ENCODE measurements around the gene HAAO. TPM values are rescaled to one million over a fixed set of nuclear protein-coding genes. Genes with fewer than 3 reads are reported as not detected.

The HAAO gene
- polyA plus RNA-seq, 3 donors, result 10.5 to 29.6 (median 15.0) TPM

GRCh38 chr2:42823744-42824453, 31.5 kb upstream of the HAAO start:
- no peak for TF ChIP-seq CTCF (IDR thresholded peaks at IDR 0.05)
- Histone ChIP-seq H3K27ac (ENCODE audit: low read depth in 1 of 2, low read length in 2 of 2) (no peak overlapping the region), H4K20me1 (ENCODE audit: insufficient read depth, low read length) (no peaks in the 10 kb centered on the region), H3K36me3 (replicated peaks in 1 of 2; ENCODE audit: control insufficient read depth in 1 of 2, insufficient read depth in 2 of 2, low read length in 2 of 2) (no peaks in the 10 kb centered on the region), H3K27me3 (ENCODE audit: control insufficient read depth in 2 of 2, insufficient read depth in 2 of 2, low read length in 2 of 2) (no peaks in the 10 kb centered on the region), H3K4me3 (replicated peaks in 1 of 3; ENCODE audit: low read depth in 2 of 3, low read length in 3 of 3) (no peak overlapping the region), H3K79me2 (ENCODE audit: insufficient read depth, low read length) (no peaks in the 10 kb centered on the region), H2AFZ (ENCODE audit: insufficient read depth, low read depth, low read length, poor library complexity, severe bottlenecking) (no peak overlapping the region), H3K4me2 (replicated peaks; ENCODE audit: extremely low read depth, low read length, poor library complexity, severe bottlenecking) (no peak overlapping the region), H3K4me1 (ENCODE audit: control insufficient read depth in 1 of 2, insufficient read depth in 2 of 2, low read length in 2 of 2) (peaks cover 7 to 9% of the 10 kb centered on the region in 2 donors), H3K9ac (ENCODE audit: insufficient read depth, low read length, poor library complexity, severe bottlenecking) (no peak overlapping the region), H3K9me3 (replicated peaks in 1 of 2; ENCODE audit: control insufficient read depth in 1 of 2, insufficient read depth in 1 of 2, low read length in 2 of 2) (no peaks in the 10 kb centered on the region)
- Mint-ChIP-seq H3K27me3 (ENCODE audit: low read depth in 3 of 3) (peaks cover 1 to 6% (median 2%) of the 10 kb centered on the region in 3 donors), H3K36me3 (no peaks in the 10 kb centered on the region), H3K9me3 (peaks cover 0 to 6% (median 1%) of the 10 kb centered on the region in 7 donors), H3K4me1 (peaks cover 12% of the 10 kb centered on the region), H3K4me3 (no peak overlapping the region), H3K27ac (no peak overlapping the region)
- intact Hi-C loops (cut with micrococcal nuclease), result loop anchor here in 1 of 2 donors (10.0 kb wide), 3 partner anchors 401 to 781 kb away; partner anchors contain the start of gene ZFP36L2
- DNase-seq, result no peak
- 89% methylated on average over 7 of the region's 11 CpGs for WGBS (ENCODE audit: insufficient coverage)

GRCh38 chr2:42819160-42819559, 26.8 kb upstream of the HAAO start:
- Mint-ChIP-seq H3K4me1 (no peaks in the 10 kb centered on the region), H3K27me3 (ENCODE audit: low read depth in 3 of 3) (peaks cover 0 to 2% (median 2%) of the 10 kb centered on the region in 3 donors), H3K4me3 (no peak overlapping the region), H3K9me3 (peaks cover 21 to 41% (median 32%) of the 10 kb centered on the region in 7 donors), H3K27ac (no peak overlapping the region), H3K36me3 (peaks cover 0 to under 1% of the 10 kb centered on the region in 2 donors)
- DNase-seq, result no peak
- Histone ChIP-seq H3K27ac (ENCODE audit: low read depth in 1 of 2, low read length in 2 of 2) (no peak overlapping the region), H4K20me1 (ENCODE audit: insufficient read depth, low read length) (no peaks in the 10 kb centered on the region), H3K9me3 (replicated peaks in 1 of 2; ENCODE audit: control insufficient read depth in 1 of 2, insufficient read depth in 1 of 2, low read length in 2 of 2) (peaks cover 26% of the 10 kb centered on the region in 2 donors), H3K27me3 (ENCODE audit: control insufficient read depth in 2 of 2, insufficient read depth in 2 of 2, low read length in 2 of 2) (no peaks in the 10 kb centered on the region), H3K4me2 (replicated peaks; ENCODE audit: extremely low read depth, low read length, poor library complexity, severe bottlenecking) (no peak overlapping the region), H3K9ac (ENCODE audit: insufficient read depth, low read length, poor library complexity, severe bottlenecking) (no peak overlapping the region), H3K79me2 (ENCODE audit: insufficient read depth, low read length) (no peaks in the 10 kb centered on the region), H3K36me3 (replicated peaks in 1 of 2; ENCODE audit: control insufficient read depth in 1 of 2, insufficient read depth in 2 of 2, low read length in 2 of 2) (no peaks in the 10 kb centered on the region), H2AFZ (ENCODE audit: insufficient read depth, low read depth, low read length, poor library complexity, severe bottlenecking) (no peak overlapping the region), H3K4me1 (ENCODE audit: control insufficient read depth in 1 of 2, insufficient read depth in 2 of 2, low read length in 2 of 2) (no peaks in the 10 kb centered on the region), H3K4me3 (replicated peaks in 1 of 3; ENCODE audit: low read depth in 2 of 3, low read length in 3 of 3) (no peak overlapping the region)
- intact Hi-C loops (cut with micrococcal nuclease), result loop anchor here (10.0 kb wide), 2 partner anchors 286 to 396 kb away; no protein-coding TSS in a partner anchor
- WGBS (ENCODE audit: insufficient coverage), result no CpG with 5 or more reads among the region's 2 CpGs
- no peak for TF ChIP-seq CTCF (IDR thresholded peaks at IDR 0.05)

All from CD14-positive monocyte (primary cell).